ENCODE measurements around the gene CYB5B. TPM values are rescaled to one million over a fixed set of nuclear protein-coding genes. Genes with fewer than 3 reads are reported as not detected.

CYB5B gene
- total RNA-seq, 1 experiment from 2014 or later = 47.4 TPM

- DNase-seq (ENCODE audit: low read depth) = no peak
Observed at GRCh38 chr16:69485816-69486215, 61.4 kb downstream of the CYB5B start.

GRCh38 chr16:69486272-69486671, 61.9 kb downstream of the CYB5B start:
- no peak for DNase-seq (ENCODE audit: low read depth)

DNA sequence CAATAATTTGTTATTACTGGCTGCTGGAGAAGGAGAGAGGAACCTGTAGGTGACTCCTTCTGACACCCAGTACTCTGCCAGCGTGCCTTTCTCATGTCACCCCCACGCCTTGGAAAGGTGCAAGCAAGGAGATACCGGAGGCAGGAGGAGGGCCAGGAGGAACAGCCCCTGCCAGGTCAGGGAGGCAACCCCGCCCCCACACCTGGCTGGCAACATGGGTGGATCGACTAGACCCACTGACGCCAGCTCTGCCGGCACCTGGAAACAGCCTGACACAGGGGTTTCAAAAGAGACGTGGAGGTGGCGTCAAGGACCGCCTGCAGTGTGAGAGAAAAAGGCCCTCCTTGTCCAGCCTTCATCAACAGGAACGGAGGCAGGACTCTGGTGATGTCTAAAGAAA, 62.3 kb downstream of the CYB5B start:
- no peak for DNase-seq (ENCODE audit: low read depth)

DNA sequence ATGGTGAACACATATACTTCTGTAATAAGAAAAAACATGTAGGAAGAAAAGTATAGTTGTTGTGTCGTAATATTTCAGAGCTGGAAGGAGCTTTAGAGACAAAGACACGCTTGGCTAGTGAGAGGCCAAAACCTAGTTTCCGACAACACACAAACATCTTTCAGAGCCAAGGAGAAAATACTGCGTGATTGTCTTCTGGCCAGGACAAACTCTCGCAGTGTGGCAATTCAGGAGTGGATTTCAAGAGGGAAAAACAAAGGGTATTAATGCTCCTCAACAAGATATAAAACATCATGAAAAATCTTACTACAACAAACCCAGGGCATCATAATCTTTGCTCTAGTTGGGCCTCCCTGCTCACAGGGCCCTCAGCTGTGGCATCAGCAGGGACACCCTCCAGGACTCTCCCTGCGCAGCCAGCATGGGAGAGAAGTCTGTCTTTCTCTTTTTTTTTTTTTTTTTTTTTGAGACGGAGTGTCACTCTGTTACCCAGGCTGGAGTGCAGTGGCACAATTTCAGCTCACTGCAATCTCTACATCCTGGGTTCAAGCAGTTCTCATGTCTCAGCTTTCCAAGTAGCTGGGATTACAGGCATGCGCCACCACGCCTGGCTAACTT, 66.4 kb downstream of the CYB5B start:
- no peak for DNase-seq (ENCODE audit: low read depth)

- peak; percentile 8 for DNase-seq (ENCODE audit: low read depth)
Observed at GRCh38 chr16:69494991-69495392, 70.6 kb downstream of the CYB5B start.

DNA sequence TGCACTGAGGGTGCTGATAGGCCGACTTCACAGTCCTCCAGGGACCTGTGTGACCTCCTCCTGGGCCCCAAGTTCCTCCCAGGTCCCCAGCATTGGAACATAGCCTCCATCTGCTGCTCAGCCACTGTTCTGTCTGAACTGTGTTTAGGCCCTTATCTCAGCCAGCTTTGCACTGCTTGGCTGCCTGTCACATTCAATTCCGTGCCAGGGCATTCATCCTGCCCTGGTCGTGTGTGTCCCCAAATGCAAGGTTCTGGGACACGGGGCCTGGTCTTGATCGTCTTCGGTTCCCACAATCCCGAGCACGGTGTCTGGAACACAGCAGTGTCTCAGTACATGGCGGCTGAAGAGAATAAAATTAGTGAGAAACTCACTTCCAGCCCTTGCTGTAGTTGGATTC, 71.4 kb downstream of the CYB5B start:
- no peak for DNase-seq (ENCODE audit: low read depth)

DNA sequence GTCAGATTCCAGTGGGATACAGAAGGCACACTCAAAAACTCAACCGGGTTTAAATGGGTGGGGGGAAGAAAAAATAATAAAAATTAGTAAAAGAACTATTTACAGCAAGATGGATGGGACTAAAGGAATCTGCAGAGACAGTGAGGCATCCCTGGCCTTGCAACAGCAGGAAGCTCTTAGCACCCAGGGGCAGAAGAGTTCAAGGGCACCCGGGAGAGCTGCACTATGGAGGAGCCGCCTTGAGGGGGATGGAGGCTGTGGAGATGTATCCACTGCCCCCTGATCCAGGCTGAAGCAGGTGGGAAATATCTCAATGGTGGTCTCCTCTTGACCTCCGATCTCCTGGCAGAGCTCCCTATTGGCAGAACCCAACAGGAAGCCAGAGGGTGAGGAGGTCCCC, 72.0 kb downstream of the CYB5B start:
- DNase-seq (ENCODE audit: low read depth) = no peak

- no peak for DNase-seq (ENCODE audit: low read depth)
Observed at GRCh38 chr16:69496896-69497295, 72.5 kb downstream of the CYB5B start.

- DNase-seq (ENCODE audit: low read depth) = no peak
Observed at GRCh38 chr16:69497876-69498596, 73.6 kb downstream of the CYB5B start.

DNA sequence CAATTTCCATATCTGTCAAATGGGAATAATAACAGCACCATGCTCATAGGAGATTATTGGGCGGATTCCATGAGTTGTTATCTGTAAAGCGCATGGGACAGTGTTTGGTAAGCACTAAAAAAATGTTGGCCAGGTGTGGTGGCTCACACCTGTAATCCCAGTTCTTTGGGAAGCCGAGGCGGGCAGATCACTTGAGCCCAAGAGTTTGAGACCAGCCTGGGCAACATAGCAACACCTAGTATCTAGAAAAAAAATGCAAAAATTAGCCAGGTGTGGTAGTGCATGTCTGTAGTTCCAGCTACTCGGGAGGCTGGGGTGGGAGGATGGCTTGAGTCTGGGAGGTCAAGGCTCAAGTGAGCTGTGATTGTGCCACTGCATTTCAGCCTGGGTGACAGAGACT, 74.5 kb downstream of the CYB5B start:
- DNase-seq (ENCODE audit: low read depth) = no peak

- no peak for DNase-seq (ENCODE audit: low read depth)
Observed at GRCh38 chr16:69499541-69500230, 75.3 kb downstream of the CYB5B start.

DNA sequence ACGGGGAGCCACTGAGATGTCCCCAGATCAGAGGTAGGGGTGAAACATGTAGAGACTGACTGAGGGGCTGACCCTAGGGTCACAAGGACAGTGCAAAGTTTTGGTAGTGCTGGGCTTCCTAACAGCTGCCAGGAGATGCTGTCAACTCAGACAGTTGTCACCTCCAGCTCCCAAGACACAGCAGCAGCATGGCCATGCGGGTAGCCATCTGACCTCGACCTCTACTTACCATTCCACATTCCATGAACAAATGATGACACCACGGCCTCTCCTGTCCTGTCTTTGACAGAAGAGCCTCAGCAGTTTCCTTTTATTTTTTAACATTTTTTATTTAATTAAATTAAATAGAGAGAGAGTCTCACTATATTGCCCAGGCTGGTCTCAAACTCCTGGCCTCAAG, 76.1 kb downstream of the CYB5B start:
- no peak for DNase-seq (ENCODE audit: low read depth)

GRCh38 chr16:69501956-69502745, 77.7 kb downstream of the CYB5B start:
- DNase-seq (ENCODE audit: low read depth) = no peak

- no peak for DNase-seq (ENCODE audit: low read depth)
Observed at GRCh38 chr16:69503244-69503643, 78.8 kb downstream of the CYB5B start.

DNA sequence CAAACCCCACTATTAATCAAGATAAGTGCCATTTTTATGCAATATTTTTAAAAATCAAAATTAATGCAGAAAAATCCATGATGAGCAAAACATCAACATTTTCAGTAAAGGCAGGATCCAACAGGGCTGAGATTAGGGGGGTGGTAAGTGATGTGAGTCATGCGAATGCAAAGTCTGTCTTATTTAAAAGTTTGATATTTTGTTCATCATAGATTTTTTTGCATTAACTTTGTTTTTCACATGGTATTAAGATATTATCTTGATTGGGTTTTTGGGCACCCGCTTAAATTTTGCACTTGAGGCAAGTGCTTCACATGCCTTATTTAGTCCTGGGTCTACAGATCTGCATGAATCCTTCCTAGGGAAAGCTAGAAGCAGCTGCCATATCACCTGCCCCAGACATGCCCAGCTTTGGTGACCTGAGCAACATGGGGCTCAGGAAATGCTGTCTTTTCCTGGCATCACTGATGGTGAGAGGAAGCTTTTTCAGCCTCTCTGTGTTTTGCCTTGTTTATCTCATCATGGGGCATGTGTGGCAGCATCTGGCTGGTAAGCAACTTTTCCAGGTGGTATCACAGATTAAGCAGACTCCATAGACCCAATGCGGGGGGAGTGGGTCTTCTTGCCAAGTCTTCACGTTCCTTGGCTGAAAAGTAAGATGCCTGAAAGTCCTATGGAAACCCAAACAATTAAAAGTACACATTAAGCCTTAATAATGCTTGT, 83.8 kb downstream of the CYB5B start:
- DNase-seq (ENCODE audit: low read depth) = no peak

GRCh38 chr16:69509125-69509524, 84.7 kb downstream of the CYB5B start:
- DNase-seq (ENCODE audit: low read depth) = no peak

GRCh38 chr16:69511651-69512050, 87.2 kb downstream of the CYB5B start:
- DNase-seq (ENCODE audit: low read depth) = no peak

DNA sequence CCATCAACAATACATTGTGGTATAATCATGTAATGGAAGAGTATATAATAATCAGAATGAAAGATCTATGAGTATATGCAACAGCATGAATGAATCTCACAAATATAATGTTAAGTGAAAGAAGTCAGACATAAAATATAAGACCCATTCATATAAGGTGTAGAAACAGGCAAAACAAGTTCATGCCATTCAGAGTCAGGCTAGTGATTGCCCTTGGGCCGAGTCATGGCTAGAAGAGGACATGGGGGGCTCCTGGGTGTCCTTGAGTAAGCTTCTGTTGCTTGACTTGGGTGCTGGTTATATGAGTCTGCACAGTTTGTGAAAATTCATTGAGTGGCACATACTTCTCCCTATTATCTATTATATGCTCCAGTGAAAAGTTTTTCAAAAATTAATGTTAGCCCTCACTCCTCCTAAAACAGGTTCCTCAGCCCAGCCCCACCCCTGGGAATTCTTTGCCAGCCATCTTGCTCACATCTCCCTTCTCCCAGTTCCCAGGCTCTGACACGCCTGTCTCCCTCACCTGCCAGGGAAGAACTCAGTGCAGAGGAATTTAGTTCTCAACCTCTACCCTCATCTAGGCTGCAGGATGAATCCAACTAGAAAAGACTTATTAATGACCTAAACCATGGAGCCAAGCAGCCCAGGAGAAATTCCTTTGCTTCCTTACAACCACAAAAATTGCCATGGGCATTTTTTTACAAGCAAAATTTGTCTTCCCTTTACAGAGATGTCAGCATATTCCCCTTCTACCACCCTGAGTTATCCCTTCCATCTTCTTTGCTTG, 89.0 kb downstream of the CYB5B start:
- DNase-seq (ENCODE audit: low read depth) = peak; percentile 48

GRCh38 chr16:69514356-69514755, 89.9 kb downstream of the CYB5B start:
- no peak for DNase-seq (ENCODE audit: low read depth)

Measured in Daoy (cell line).